ENCODE results near the gene PLAC9.

GRCh38 chr10:80183436-80183835 is 50.9 kb downstream of the PLAC9 start:
- TF ChIP-seq, protein P1, sequence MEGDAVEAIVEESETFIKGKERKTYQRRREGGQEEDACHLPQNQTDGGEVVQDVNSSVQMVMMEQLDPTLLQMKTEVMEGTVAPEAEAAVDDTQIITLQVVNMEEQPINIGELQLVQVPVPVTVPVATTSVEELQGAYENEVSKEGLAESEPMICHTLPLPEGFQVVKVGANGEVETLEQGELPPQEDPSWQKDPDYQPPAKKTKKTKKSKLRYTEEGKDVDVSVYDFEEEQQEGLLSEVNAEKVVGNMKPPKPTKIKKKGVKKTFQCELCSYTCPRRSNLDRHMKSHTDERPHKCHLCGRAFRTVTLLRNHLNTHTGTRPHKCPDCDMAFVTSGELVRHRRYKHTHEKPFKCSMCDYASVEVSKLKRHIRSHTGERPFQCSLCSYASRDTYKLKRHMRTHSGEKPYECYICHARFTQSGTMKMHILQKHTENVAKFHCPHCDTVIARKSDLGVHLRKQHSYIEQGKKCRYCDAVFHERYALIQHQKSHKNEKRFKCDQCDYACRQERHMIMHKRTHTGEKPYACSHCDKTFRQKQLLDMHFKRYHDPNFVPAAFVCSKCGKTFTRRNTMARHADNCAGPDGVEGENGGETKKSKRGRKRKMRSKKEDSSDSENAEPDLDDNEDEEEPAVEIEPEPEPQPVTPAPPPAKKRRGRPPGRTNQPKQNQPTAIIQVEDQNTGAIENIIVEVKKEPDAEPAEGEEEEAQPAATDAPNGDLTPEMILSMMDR (IDR thresholded peaks at IDR 0.05): no peak
- no peak for TF ChIP-seq POLR2A (IDR thresholded peaks at IDR 0.05)

All from lower leg skin (tissue), 3 donors.